ENCODE measurements around the gene CACNA1C. TPM values are rescaled to one million over a fixed set of nuclear protein-coding genes. Genes with fewer than 3 reads are reported as not detected.
A peak's percentile ranks its signal among the peaks of the same experiment; 100 is the strongest.

The CACNA1C gene
- total RNA-seq, 2 experiments from 2014 or later: 0.05 to 0.08 TPM

- peaks cover 26% of the 10 kb centered on the region for H3K4me1 Mint-ChIP-seq (ENCODE audit: low read depth)
- no peak overlapping the region for H3K27ac ChIP-seq (ENCODE audit: low read depth in 1 of 2, low read length in 2 of 2)
- peaks cover 0 to 10% of the 10 kb centered on the region in 2 experiments for H3K27me3 ChIP-seq (ENCODE audit: control insufficient read depth in 1 of 2, insufficient read depth in 2 of 2, low read length in 2 of 2)
- ChIA-PET POLR2A (no interaction called here), CTCF (no interaction called here)
- H3K9me3 ChIP-seq (ENCODE audit: control insufficient read depth in 1 of 2, insufficient read depth in 1 of 2, low read length in 2 of 2): no peaks in the 10 kb centered on the region
- H3K4me1 ChIP-seq (ENCODE audit: insufficient read depth, low read length): peaks cover 16% of the 10 kb centered on the region
- intact Hi-C loops (cut with DNase I, micrococcal nuclease): no loop called here
- DNase-seq: peak in 1 of 14 experiments; percentile 22
- H3K4me3 Mint-ChIP-seq: no peak overlapping the region
- no peaks in the 10 kb centered on the region for H3K36me3 Mint-ChIP-seq (ENCODE audit: low read depth)
- no peaks in the 10 kb centered on the region for H3K9me3 Mint-ChIP-seq
- H3K36me3 ChIP-seq (ENCODE audit: insufficient read depth, low read length): no peaks in the 10 kb centered on the region
- TF ChIP-seq CTCF (IDR thresholded peaks at IDR 0.05): no peak
- no peak overlapping the region for H3K4me3 ChIP-seq (ENCODE audit: low read length)
- no peak for ATAC-seq (ENCODE audit: poor library complexity)
- no peak overlapping the region for H3K27ac Mint-ChIP-seq
- peaks cover 21% of the 10 kb centered on the region for H3K27me3 Mint-ChIP-seq
These were observed 587.9 kb downstream of the CACNA1C start for GRCh38 chr12:2640709-2641108.

- H3K4me3 Mint-ChIP-seq: no peak overlapping the region
- H3K4me3 ChIP-seq (ENCODE audit: low read length): no peak overlapping the region
- no peak overlapping the region for H3K27ac ChIP-seq (ENCODE audit: low read depth in 1 of 2, low read length in 2 of 2)
- no peak overlapping the region for H3K27ac Mint-ChIP-seq
- ATAC-seq (ENCODE audit: poor library complexity) (no peak), DNase-seq (peak in 1 of 14 experiments; percentile 22)
- peaks cover 5 to 10% of the 10 kb centered on the region in 2 experiments for H3K27me3 ChIP-seq (ENCODE audit: control insufficient read depth in 1 of 2, insufficient read depth in 2 of 2, low read length in 2 of 2)
- no peak for TF ChIP-seq CTCF (IDR thresholded peaks at IDR 0.05)
- ChIA-PET CTCF (no interaction called here), POLR2A (no interaction called here)
- H3K4me1 Mint-ChIP-seq (ENCODE audit: low read depth): peaks cover 26% of the 10 kb centered on the region
- intact Hi-C loops (cut with DNase I, micrococcal nuclease): no loop called here
- H3K36me3 Mint-ChIP-seq (ENCODE audit: low read depth): no peaks in the 10 kb centered on the region
- H3K36me3 ChIP-seq (ENCODE audit: insufficient read depth, low read length): no peaks in the 10 kb centered on the region
- H3K27me3 Mint-ChIP-seq: peaks cover 26% of the 10 kb centered on the region
- no peaks in the 10 kb centered on the region for H3K9me3 Mint-ChIP-seq
- peaks cover 16% of the 10 kb centered on the region for H3K4me1 ChIP-seq (ENCODE audit: insufficient read depth, low read length)
- no peaks in the 10 kb centered on the region for H3K9me3 ChIP-seq (ENCODE audit: control insufficient read depth in 1 of 2, insufficient read depth in 1 of 2, low read length in 2 of 2)
These were observed 588.4 kb downstream of the CACNA1C start for GRCh38 chr12:2641207-2641606.

GRCh38 chr12:2641761-2642160, 589.0 kb downstream of the CACNA1C start:
- POLR2A ChIA-PET: no interaction called here
- Mint-ChIP-seq H3K4me1 (ENCODE audit: low read depth) (peaks cover 26% of the 10 kb centered on the region), H3K4me3 (no peak overlapping the region), H3K36me3 (ENCODE audit: low read depth) (no peaks in the 10 kb centered on the region), H3K27me3 (peaks cover 31% of the 10 kb centered on the region), H3K9me3 (no peaks in the 10 kb centered on the region), H3K27ac (no peak overlapping the region)
- no peak overlapping the region for H3K4me3 ChIP-seq (ENCODE audit: low read length)
- H3K27ac ChIP-seq (ENCODE audit: low read depth in 1 of 2, low read length in 2 of 2): no peak overlapping the region
- H3K36me3 ChIP-seq (ENCODE audit: insufficient read depth, low read length): no peaks in the 10 kb centered on the region
- TF ChIP-seq CTCF (IDR thresholded peaks at IDR 0.05): no peak
- intact Hi-C loops (cut with DNase I, micrococcal nuclease): no loop called here
- DNase-seq (peak in 1 of 14 experiments; percentile 2), ATAC-seq (ENCODE audit: poor library complexity) (no peak)
- H3K4me1 ChIP-seq (ENCODE audit: insufficient read depth, low read length): peaks cover 16% of the 10 kb centered on the region
- CTCF ChIA-PET: no interaction called here
- peaks cover 8 to 10% of the 10 kb centered on the region in 2 experiments for H3K27me3 ChIP-seq (ENCODE audit: control insufficient read depth in 1 of 2, insufficient read depth in 2 of 2, low read length in 2 of 2)
- H3K9me3 ChIP-seq (ENCODE audit: control insufficient read depth in 1 of 2, insufficient read depth in 1 of 2, low read length in 2 of 2): no peaks in the 10 kb centered on the region

Data from CD4-positive, alpha-beta T cell (primary cell).